ENCODE data around the gene PCDHA1.

DNA sequence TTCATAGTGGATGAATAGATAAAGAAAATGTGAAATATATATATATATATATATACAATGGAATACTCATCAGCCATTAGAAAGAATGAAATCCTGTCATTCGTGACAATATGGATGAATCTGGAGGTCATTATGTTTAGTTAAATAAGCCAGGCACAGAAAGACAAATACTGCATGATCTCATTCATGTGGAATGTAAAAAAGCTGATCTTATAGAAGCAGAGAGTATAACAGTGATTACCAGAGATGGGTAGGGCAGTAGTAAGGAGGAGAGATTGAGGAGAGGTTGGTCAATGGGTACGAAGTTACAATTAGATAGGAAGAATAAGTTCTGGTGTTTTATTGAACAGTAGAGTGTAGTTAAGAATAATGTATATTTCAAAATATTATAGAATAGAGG, 160.6 kb downstream of the PCDHA1 start:
- TF ChIP-seq CTCF (IDR thresholded peaks at IDR 0.05; ENCODE audit: insufficient read depth, low read length) (no peak), POLR2AphosphoS5 (IDR thresholded peaks at IDR 0.05; ENCODE audit: low read depth) (no peak), SPI1 (IDR thresholded peaks at IDR 0.05; ENCODE audit: borderline replicate concordance, low read depth) (no peak), GABPA (IDR thresholded peaks at IDR 0.05; ENCODE audit: low read depth) (no peak), REST (IDR thresholded peaks at IDR 0.05; ENCODE audit: insufficient replicate concordance, low read depth) (no peak)

Measured in HL-60 (cell line).